HL-60 (cell line): ENCODE data around the gene RP2.

ENCODE experiments used
- DNase-seq, 2 experiments: peaks; one replicate each; pipeline ENCODE4 v3.0.0-alpha.2; 2010 to 2020; ENCODE audit warnings: low read depth in 1 of 2, low spot score in 1 of 2
- H3K27ac ChIP-seq: fragments of 250-450 bp; sonication (Bioruptor Pico); replicated peaks from 2 replicates; pipeline ENCODE4 v1.5.1; 2020; ENCODE audit warnings: mild to moderate bottlenecking, moderate library complexity
- H3K27me3 ChIP-seq: fragments of 250-450 bp; sonication (Bioruptor Pico); 2 replicates; pipeline ENCODE4 v1.5.1; 2021; ENCODE audit warnings: mild to moderate bottlenecking, moderate library complexity; ENCODE audit not compliant: insufficient read depth, poor library complexity, severe bottlenecking
- H3K4me3 ChIP-seq: replicated peaks from 2 replicates; pipeline ENCODE4 v1.5.1; 2011; ENCODE audit warnings: mild to moderate bottlenecking, control low read depth, low read length; ENCODE audit not compliant: insufficient read depth
- GABPA ChIP-seq: IDR thresholded peaks from 2 replicates; pipeline ENCODE4 v1.6.1; 2012; ENCODE audit warnings: low read depth
- POLR2AphosphoS5 ChIP-seq: IDR thresholded peaks from 2 replicates; pipeline ENCODE4 v1.6.1; 2012; ENCODE audit warnings: low read depth
- SPI1 ChIP-seq: IDR thresholded peaks from 2 replicates; pipeline ENCODE4 v1.6.1; 2012; ENCODE audit warnings: low read depth, mild to moderate bottlenecking, borderline replicate concordance
- TF ChIP-seq, protein P1 (sequence below): IDR thresholded peaks from one replicate; pipeline ENCODE4 v1.5.1; 2011; ENCODE audit warnings: low read length, control low read depth, inconsistent platforms; ENCODE audit not compliant: insufficient read depth
- TF ChIP-seq, protein P2 (sequence below): IDR thresholded peaks from 2 replicates; pipeline ENCODE4 v1.6.1; 2012; ENCODE audit warnings: low read depth; ENCODE audit not compliant: insufficient replicate concordance

The RP2 gene

DNA sequence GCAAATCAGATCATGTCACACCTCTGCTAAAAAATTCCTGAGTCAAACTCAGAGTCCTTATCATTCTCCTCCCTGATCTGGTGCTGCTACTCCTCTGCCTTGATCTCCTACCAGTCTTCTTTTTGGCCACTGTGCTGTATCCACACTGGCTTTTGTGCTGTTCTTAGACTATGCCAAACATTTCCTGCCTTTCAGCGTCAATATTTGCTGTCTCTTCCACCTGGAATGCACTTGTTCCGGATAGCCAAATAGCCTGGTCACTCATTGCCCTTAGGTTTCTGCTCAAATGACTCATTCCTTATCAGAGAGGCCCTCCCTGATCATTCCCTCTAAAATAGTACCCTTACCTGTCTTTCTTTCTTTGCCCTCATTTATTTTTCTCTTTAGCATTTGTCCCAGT lies 24.4 kb upstream of the RP2 start:
- no peak for DNase-seq
- H3K27ac ChIP-seq, result no peak overlapping the region
- no peak for TF ChIP-seq SPI1
- TF ChIP-seq, protein P1, sequence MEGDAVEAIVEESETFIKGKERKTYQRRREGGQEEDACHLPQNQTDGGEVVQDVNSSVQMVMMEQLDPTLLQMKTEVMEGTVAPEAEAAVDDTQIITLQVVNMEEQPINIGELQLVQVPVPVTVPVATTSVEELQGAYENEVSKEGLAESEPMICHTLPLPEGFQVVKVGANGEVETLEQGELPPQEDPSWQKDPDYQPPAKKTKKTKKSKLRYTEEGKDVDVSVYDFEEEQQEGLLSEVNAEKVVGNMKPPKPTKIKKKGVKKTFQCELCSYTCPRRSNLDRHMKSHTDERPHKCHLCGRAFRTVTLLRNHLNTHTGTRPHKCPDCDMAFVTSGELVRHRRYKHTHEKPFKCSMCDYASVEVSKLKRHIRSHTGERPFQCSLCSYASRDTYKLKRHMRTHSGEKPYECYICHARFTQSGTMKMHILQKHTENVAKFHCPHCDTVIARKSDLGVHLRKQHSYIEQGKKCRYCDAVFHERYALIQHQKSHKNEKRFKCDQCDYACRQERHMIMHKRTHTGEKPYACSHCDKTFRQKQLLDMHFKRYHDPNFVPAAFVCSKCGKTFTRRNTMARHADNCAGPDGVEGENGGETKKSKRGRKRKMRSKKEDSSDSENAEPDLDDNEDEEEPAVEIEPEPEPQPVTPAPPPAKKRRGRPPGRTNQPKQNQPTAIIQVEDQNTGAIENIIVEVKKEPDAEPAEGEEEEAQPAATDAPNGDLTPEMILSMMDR, result no peak
- TF ChIP-seq, protein P2, sequence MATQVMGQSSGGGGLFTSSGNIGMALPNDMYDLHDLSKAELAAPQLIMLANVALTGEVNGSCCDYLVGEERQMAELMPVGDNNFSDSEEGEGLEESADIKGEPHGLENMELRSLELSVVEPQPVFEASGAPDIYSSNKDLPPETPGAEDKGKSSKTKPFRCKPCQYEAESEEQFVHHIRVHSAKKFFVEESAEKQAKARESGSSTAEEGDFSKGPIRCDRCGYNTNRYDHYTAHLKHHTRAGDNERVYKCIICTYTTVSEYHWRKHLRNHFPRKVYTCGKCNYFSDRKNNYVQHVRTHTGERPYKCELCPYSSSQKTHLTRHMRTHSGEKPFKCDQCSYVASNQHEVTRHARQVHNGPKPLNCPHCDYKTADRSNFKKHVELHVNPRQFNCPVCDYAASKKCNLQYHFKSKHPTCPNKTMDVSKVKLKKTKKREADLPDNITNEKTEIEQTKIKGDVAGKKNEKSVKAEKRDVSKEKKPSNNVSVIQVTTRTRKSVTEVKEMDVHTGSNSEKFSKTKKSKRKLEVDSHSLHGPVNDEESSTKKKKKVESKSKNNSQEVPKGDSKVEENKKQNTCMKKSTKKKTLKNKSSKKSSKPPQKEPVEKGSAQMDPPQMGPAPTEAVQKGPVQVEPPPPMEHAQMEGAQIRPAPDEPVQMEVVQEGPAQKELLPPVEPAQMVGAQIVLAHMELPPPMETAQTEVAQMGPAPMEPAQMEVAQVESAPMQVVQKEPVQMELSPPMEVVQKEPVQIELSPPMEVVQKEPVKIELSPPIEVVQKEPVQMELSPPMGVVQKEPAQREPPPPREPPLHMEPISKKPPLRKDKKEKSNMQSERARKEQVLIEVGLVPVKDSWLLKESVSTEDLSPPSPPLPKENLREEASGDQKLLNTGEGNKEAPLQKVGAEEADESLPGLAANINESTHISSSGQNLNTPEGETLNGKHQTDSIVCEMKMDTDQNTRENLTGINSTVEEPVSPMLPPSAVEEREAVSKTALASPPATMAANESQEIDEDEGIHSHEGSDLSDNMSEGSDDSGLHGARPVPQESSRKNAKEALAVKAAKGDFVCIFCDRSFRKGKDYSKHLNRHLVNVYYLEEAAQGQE, result no peak
- no peak for TF ChIP-seq GABPA
- TF ChIP-seq POLR2AphosphoS5, result no peak
- no peak overlapping the region for H3K4me3 ChIP-seq
- no peaks in the 10 kb centered on the region for H3K27me3 ChIP-seq

DNA sequence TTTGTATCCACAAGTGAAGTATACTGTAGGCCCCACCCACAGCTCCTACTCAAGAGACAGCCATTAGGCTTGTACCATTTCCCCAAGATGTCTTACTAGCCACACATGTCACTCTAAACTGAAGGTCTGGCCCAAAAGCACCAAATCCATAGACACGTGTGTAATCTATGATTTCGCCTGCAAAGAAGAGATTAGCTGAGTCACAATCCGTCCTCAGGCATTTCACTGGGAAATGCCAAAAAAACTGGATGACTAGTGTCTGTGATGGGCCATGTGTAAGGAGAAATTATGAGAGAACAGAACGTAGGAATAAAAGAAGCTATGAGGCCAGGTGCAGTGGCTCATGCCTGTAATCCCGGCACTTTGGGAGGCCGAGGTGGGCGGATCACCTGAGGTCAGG lies 21.9 kb upstream of the RP2 start:
- H3K27ac ChIP-seq, result no peak overlapping the region

DNA sequence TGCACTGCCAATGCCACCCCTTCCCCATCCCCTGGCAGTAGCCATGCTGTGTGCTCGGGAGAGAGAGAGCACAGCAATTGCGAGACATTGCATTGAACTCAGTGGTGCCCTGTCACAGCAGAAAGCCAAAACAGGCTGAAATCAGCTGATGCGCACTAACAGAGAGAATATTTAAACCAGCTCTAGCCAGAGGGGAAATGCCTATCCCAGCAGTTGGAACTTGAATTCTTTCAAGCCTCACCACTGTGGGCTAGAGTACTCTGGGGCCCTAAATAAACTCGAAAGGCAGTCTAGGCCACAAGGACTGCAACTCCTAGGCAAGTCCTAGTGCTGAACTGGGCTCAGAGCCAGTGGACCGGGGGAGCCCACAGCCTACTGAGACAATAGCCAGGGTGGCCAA lies 17.7 kb upstream of the RP2 start:
- no peak overlapping the region for H3K27ac ChIP-seq
- TF ChIP-seq, protein P1, result no peak
- TF ChIP-seq, protein P2, result no peak
- TF ChIP-seq SPI1 (no peak), POLR2AphosphoS5 (no peak), GABPA (no peak)
- DNase-seq, result no peak
- no peaks in the 10 kb centered on the region for H3K27me3 ChIP-seq
- no peak overlapping the region for H3K4me3 ChIP-seq

More for the DNA sequence above, 21.9 kb upstream of the RP2 start:
- Histone ChIP-seq H3K4me3 (no peak overlapping the region), H3K27me3 (no peaks in the 10 kb centered on the region)
- no peak for DNase-seq
- TF ChIP-seq GABPA (no peak), SPI1 (no peak), POLR2AphosphoS5 (no peak)
- TF ChIP-seq, protein P2, result no peak
